T1000 (cell line): ENCODE data around the gene KIF5C.

Experiments
- DNase-seq: peaks from one replicate; lab custom pipeline; 2025; ENCODE audit warnings: mixed read lengths; lab: John Stamatoyannopoulos, UW

The KIF5C gene

DNA sequence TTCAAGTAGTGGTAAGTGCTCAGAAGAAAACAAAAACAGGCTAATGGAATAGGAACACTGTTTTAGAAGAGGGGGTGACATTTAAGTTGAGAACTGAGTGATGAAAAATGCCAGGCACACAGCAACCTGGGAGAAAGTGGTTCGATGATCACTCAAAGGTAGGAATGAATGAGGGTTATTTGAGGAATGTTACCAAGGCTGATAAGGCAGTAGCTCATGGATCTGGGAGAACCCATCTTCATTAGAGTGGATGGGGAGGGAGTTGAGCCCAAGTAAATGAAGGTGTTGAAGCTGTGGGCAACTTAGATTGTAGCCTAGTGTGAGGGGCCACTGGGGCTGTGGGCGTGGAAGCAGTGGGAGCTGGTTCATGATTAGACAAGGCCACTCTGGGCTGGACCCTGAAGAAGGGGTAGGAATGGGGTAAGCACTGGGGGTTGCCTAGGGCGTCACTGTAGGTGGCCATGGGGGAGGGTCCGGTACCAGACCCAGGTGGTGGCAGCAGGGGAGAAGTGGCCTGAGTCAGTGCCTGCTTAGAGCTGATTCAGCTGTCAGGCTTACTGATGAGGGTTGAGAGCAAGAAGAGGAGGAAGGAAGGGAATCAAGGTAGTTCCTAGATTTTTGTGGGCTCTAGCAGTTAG lies 141.0 kb downstream of the KIF5C start:
- no peak for DNase-seq

GRCh38 chr2:149017116-149017985 lies 142.3 kb downstream of the KIF5C start:
- peak; percentile 43 for DNase-seq

GRCh38 chr2:149018981-149019380 lies 144.0 kb downstream of the KIF5C start:
- DNase-seq, result no peak

GRCh38 chr2:149019768-149020167 lies 144.7 kb downstream of the KIF5C start:
- DNase-seq, result no peak

DNA sequence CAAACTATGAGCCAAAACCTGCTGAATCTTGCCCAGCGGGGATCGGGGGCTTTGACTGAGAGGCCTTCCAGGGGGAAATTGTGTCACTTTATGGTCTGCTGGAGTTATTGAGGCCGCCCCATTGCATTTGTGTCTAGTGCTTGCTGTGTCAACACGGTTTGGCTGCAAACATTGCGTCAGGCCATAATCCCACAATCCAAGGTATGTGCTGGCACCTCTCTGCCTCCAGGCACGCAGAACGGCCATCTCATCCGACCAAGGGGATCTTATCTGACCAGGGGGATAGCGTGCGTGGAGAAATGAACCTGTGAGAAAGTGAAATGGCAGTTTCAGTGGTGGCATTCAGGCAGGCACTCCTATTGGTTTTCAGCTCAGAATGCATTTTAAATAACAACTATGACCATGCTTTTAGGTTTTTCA lies 145.4 kb downstream of the KIF5C start:
- no peak for DNase-seq

- DNase-seq, result no peak
Observed at GRCh38 chr2:149021271-149021719, 146.3 kb downstream of the KIF5C start.

GRCh38 chr2:149021761-149022160 lies 146.7 kb downstream of the KIF5C start:
- DNase-seq, result no peak

- DNase-seq, result no peak
Observed at GRCh38 chr2:149023091-149023490, 148.1 kb downstream of the KIF5C start.

- DNase-seq, result no peak
Observed at GRCh38 chr2:149027590-149028250, 152.7 kb downstream of the KIF5C start.

GRCh38 chr2:149028377-149028776 lies 153.3 kb downstream of the KIF5C start:
- DNase-seq, result no peak

- DNase-seq, result no peak
Observed at GRCh38 chr2:149028891-149029290, 153.9 kb downstream of the KIF5C start.

GRCh38 chr2:149029307-149029965 lies 154.4 kb downstream of the KIF5C start:
- DNase-seq, result no peak

DNA sequence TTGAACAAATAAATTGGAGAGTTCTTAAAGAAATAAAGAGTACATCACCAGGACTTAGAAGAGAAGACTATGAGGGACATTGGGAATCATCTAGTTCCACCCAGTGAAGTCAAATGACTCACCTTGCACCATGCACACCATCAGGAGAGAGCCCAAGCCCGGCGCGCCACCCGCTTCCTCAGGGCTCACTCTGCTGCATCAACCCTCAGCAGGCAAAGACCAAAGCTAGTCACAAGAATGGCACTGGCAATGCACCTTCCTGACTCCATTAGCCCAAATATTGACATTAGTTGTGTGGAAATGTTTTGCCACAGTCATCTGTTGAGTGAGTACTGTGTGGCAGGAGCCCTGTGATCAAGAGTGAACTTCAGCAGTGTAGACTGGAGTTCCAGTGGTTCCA lies 156.4 kb downstream of the KIF5C start:
- no peak for DNase-seq

GRCh38 chr2:149033716-149034115 lies 158.7 kb downstream of the KIF5C start:
- no peak for DNase-seq

DNA sequence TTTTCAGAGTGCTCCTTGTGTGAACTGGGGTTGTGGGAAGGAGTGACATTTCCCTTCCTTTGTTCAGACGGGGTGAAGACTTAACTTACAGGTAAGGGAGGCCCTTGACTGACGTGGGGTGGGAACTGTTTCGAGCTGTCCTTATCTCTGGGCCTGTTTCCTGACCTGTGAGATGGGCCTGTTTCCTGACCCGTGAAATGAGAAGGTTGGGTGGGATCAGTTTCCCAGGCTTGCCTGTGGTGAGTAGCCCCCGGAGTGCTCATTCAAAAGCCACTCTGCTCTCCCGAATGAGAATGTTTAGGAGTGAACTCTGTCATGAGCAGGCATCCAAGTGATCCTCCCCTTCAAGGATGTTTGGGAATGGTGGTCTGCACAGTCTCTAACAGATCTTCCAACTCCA lies 159.4 kb downstream of the KIF5C start:
- DNase-seq, result no peak

DNA sequence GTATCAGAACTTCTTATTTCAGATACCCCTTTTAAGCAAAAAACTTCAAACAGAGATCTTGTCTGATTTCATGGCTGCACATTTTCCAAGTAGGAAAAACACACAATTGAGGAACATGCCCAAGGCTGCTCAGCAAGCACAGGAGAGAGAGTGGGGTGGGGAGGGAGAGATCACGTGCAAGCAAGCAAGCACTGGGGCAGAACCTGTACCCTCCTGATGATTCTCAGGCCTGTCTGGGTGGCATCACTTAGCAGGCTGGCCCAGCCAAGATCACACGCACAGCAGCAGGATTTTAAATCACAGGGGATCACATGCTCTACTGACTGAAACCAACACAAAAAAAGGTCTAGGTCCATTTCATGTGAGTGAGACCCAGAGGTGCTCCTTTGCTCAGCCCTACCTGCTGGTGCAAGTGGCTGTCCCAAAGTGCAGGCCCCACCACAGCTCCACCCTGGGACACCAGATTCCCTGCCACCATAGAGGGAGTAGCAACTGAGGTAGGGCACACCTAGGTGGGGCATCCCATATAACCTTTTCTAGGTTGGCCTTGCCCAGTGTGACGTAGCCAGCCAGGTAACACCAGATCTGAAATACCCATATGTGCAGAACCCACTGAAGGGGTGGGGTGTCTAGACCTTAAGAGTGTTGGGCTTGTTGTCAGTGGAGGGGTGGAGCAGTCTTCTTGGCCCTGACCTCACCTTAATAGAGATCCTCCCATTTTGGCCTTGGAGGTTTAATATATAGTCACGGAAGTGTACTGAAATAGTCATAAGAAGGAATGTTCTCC lies 161.7 kb downstream of the KIF5C start:
- no peak for DNase-seq

GRCh38 chr2:149037851-149038250 lies 162.8 kb downstream of the KIF5C start:
- DNase-seq, result no peak

DNA sequence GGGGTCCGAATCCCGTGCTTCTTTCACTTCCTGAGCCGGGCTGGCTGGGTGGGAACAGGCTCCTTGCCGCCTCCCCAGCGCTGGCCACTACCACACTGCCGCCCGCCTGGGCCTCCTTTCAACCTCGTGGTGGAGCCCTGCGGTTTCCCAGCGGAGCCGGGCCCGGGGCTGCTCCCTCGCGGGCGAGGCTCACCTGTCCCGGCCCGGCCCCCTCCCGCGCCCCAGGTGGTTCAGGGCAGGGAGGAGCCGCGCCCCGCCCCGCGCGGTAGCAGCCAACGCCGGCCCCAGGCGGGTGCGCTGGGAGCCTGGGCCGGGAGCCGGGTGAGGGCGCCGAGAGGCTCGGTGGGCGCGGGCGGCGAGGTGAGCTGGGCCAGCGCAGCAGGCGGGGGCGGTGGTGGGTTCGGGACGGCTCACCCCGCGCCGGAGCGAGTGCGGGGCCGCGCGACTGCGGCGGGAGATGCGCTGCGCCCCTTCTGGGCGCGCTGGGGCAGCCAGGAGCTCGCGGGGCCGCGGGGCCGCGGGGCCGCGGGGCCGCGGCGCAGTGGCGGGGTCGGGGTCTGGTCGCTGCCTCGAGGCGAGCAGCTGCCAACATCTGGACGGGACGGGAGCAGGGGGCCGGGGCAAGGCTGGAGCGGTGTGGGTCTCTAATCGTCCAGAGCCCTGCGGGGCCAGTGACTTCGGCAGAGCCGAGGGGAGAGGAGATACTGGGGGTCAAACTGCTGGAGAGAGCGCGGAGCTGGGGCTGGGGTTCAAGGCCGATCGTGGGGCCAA lies 163.6 kb downstream of the KIF5C start, which contains the start of gene LYPD6B:
LYPD6B (plus strand) TSS at position 258 of the 771 bp plus-strand sequence. CDS start 92,250 bp downstream, outside the sequence.
- DNase-seq, result no peak

- no peak for DNase-seq
Observed at GRCh38 chr2:149039213-149039724, 164.2 kb downstream of the KIF5C start.

DNA sequence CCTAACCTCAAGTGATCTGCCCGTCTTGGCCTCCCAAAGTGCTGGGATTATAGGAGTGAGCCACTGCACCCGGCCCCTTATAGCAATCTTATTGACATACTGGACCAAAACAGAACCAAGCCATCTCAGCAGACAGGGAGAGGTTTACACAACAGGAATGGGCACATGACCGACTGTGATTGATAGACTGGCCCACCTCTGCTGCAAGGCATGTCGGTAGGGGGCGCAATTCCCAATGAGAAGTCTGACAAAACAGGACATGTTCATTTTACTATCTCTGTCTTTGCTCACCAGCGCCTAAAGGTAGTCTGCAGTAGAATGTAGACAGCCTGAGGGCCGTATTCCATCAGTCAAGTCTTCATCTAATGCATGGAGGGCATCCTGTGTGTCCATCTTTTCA lies 165.4 kb downstream of the KIF5C start:
- DNase-seq, result no peak
